ENCODE data around the gene AGMO.

The AGMO gene

DNA sequence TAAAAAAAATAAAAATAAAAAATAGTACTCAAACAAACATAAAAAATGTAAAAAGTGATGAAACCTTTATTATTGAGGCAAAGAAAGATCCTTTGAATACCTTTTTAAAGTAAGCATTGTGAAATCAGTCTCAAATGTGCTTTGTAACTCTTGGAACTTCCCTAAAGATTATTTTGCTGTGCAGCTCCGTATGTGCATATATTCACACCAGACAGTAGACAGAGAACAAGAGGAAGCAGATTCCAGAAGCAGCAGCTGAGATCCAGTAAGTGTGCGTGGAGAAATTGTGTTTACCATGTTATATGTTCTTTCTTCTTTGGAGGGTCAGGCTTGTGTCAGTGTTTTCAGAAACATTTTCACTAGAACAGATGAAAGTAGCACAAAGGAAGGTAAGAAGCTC is 324.9 kb downstream of the AGMO start:
- H3K4me1 ChIP-seq (ENCODE audit: control insufficient read depth in 1 of 2, insufficient read depth in 1 of 2, low read depth in 1 of 2, low read length in 1 of 2), result peaks cover 42% of the 10 kb centered on the region in 2 experiments
- H3K9me3 ChIP-seq, result no peaks in the 10 kb centered on the region
- no peaks in the 10 kb centered on the region for H3K36me3 ChIP-seq
- peak overlapping the region; percentile 88 for H3K27ac ChIP-seq
- no peaks in the 10 kb centered on the region for H3K27me3 ChIP-seq
- peak overlapping the region; percentile 60 to 62 for H3K4me3 ChIP-seq (ENCODE audit: low read depth in 1 of 2, low read length in 1 of 2)
- TF ChIP-seq, protein P1, sequence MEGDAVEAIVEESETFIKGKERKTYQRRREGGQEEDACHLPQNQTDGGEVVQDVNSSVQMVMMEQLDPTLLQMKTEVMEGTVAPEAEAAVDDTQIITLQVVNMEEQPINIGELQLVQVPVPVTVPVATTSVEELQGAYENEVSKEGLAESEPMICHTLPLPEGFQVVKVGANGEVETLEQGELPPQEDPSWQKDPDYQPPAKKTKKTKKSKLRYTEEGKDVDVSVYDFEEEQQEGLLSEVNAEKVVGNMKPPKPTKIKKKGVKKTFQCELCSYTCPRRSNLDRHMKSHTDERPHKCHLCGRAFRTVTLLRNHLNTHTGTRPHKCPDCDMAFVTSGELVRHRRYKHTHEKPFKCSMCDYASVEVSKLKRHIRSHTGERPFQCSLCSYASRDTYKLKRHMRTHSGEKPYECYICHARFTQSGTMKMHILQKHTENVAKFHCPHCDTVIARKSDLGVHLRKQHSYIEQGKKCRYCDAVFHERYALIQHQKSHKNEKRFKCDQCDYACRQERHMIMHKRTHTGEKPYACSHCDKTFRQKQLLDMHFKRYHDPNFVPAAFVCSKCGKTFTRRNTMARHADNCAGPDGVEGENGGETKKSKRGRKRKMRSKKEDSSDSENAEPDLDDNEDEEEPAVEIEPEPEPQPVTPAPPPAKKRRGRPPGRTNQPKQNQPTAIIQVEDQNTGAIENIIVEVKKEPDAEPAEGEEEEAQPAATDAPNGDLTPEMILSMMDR (IDR thresholded peaks at IDR 0.05), result no peak

- Histone ChIP-seq H3K36me3 (no peaks in the 10 kb centered on the region), H3K4me1 (ENCODE audit: control insufficient read depth in 1 of 2, insufficient read depth in 1 of 2, low read depth in 1 of 2, low read length in 1 of 2) (peaks cover 20 to 32% of the 10 kb centered on the region in 2 experiments), H3K27ac (no peak overlapping the region), H3K4me3 (ENCODE audit: low read depth in 1 of 2, low read length in 1 of 2) (no peak overlapping the region), H3K9me3 (no peaks in the 10 kb centered on the region), H3K27me3 (no peaks in the 10 kb centered on the region)
- TF ChIP-seq, protein P1 (IDR thresholded peaks at IDR 0.05), result no peak
These were observed 327.4 kb downstream of the AGMO start for GRCh38 chr7:15234431-15234830.

DNA sequence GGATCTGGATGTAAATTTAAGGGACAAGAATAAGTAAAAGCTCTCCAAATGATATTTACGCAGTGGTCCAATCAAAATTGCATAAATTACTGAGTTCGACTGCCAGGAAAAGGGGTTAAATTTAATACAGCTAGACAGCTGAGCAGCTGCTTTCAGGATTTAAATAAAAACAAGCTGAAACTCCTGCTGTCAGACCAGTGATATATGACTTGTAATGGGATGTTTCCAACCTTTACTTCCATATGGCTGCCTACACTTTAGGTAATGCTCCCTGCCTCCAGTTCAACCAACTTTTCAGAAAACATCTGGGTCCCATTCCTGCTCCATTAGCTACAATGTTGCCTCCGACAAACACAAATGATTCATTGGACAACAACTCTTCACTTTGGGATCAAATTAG is 333.0 kb downstream of the AGMO start:
- no peaks in the 10 kb centered on the region for H3K27me3 ChIP-seq
- H3K4me3 ChIP-seq (ENCODE audit: low read depth in 1 of 2, low read length in 1 of 2), result no peak overlapping the region

GRCh38 chr7:15225981-15226380 is 335.8 kb downstream of the AGMO start:
- no peaks in the 10 kb centered on the region for H3K9me3 ChIP-seq
- TF ChIP-seq, protein P1 (IDR thresholded peaks at IDR 0.05), result no peak
- H3K36me3 ChIP-seq, result no peaks in the 10 kb centered on the region
- no peak overlapping the region for H3K4me3 ChIP-seq (ENCODE audit: low read depth in 1 of 2, low read length in 1 of 2)
- H3K27ac ChIP-seq, result no peak overlapping the region
- H3K27me3 ChIP-seq, result no peaks in the 10 kb centered on the region
- H3K4me1 ChIP-seq (ENCODE audit: control insufficient read depth in 1 of 2, insufficient read depth in 1 of 2, low read depth in 1 of 2, low read length in 1 of 2), result no peaks in the 10 kb centered on the region

More for the DNA sequence above, 333.0 kb downstream of the AGMO start:
- Histone ChIP-seq H3K27ac (no peak overlapping the region), H3K9me3 (no peaks in the 10 kb centered on the region), H3K4me1 (ENCODE audit: control insufficient read depth in 1 of 2, insufficient read depth in 1 of 2, low read depth in 1 of 2, low read length in 1 of 2) (no peaks in the 10 kb centered on the region), H3K36me3 (no peaks in the 10 kb centered on the region)
- TF ChIP-seq, protein P1 (IDR thresholded peaks at IDR 0.05), result no peak

- H3K36me3 ChIP-seq, result no peaks in the 10 kb centered on the region
- H3K9me3 ChIP-seq, result no peaks in the 10 kb centered on the region
- TF ChIP-seq, protein P1 (IDR thresholded peaks at IDR 0.05), result no peak
- H3K4me3 ChIP-seq (ENCODE audit: low read depth in 1 of 2, low read length in 1 of 2), result no peak overlapping the region
- H3K4me1 ChIP-seq (ENCODE audit: control insufficient read depth in 1 of 2, insufficient read depth in 1 of 2, low read depth in 1 of 2, low read length in 1 of 2), result peaks cover 13 to 29% of the 10 kb centered on the region in 2 experiments
- peak overlapping the region; percentile 14 for H3K27ac ChIP-seq
- no peaks in the 10 kb centered on the region for H3K27me3 ChIP-seq
These were observed 342.1 kb downstream of the AGMO start for GRCh38 chr7:15219758-15220157.

- Histone ChIP-seq H3K27ac (no peak overlapping the region), H3K9me3 (no peaks in the 10 kb centered on the region)
- TF ChIP-seq, protein P1 (IDR thresholded peaks at IDR 0.05), result no peak
These were observed 343.6 kb downstream of the AGMO start for GRCh38 chr7:15218261-15218660.

More at GRCh38 chr7:15218261-15218660, 343.6 kb downstream of the AGMO start:
- Histone ChIP-seq H3K36me3 (no peaks in the 10 kb centered on the region), H3K27me3 (no peaks in the 10 kb centered on the region), H3K4me3 (ENCODE audit: low read depth in 1 of 2, low read length in 1 of 2) (no peak overlapping the region), H3K4me1 (ENCODE audit: control insufficient read depth in 1 of 2, insufficient read depth in 1 of 2, low read depth in 1 of 2, low read length in 1 of 2) (peaks cover 13 to 29% of the 10 kb centered on the region in 2 experiments)

Measured in neutrophil (primary cell).